Small intestine (tissue), 7 donors: ENCODE data around the gene OR56A3. TPM values are rescaled to one million over a fixed set of nuclear protein-coding genes. Genes with fewer than 3 reads are reported as not detected.
"Not testable (repeated sequence)": the region's sequence is repeated elsewhere in the genome, so short reads cannot be mapped to it uniquely, and the experiment has no call there.

ENCODE experiments used
- DNase-seq, 2 donors: peaks; one replicate each; pipeline versions ENCODE4 v3.0.0 to v3.0.0-alpha.2; 2013
- FAIRE-seq: peaks from 2 replicates; lab custom pipeline; 2012; peaks lifted over from hg19 to GRCh38; lab: Jason Lieb, UNC
- H3K27ac ChIP-seq, 3 donors: one replicate each; pipeline ENCODE4 v1.5.1; 2013; ENCODE audit warnings: low read length in 2 of 3, mild to moderate bottlenecking in 2 of 3, control low read depth in 1 of 3, inconsistent platforms in 1 of 3, low read depth in 1 of 3, moderate library complexity in 1 of 3
- H3K27me3 ChIP-seq, 3 donors: one replicate each; pipeline ENCODE4 v1.6.1; 2013; ENCODE audit warnings: low read length in 3 of 3, inconsistent platforms in 1 of 3; ENCODE audit not compliant: control insufficient read depth in 3 of 3, insufficient read depth in 3 of 3
- H3K36me3 ChIP-seq, 3 donors: one replicate each; pipeline ENCODE4 v1.6.1; 2013; ENCODE audit warnings: low read length in 3 of 3, inconsistent platforms in 1 of 3, low read depth in 1 of 3, mild to moderate bottlenecking in 1 of 3, moderate library complexity in 1 of 3; ENCODE audit not compliant: control insufficient read depth in 3 of 3, insufficient read depth in 2 of 3
- H3K4me1 ChIP-seq, 3 donors: one replicate each; pipeline ENCODE4 v1.6.1; 2013; ENCODE audit warnings: low read length in 2 of 3, inconsistent platforms in 1 of 3, low read depth in 1 of 3, mild to moderate bottlenecking in 1 of 3, moderate library complexity in 1 of 3; ENCODE audit not compliant: control insufficient read depth in 3 of 3, insufficient read depth in 2 of 3
- H3K4me3 ChIP-seq, 3 donors: one replicate each; pipeline ENCODE4 v1.5.1; 2013; ENCODE audit warnings: low read length in 3 of 3, control low read depth in 1 of 3, inconsistent platforms in 1 of 3, low read depth in 1 of 3, mild to moderate bottlenecking in 1 of 3, moderate library complexity in 1 of 3
- H3K9me3 ChIP-seq, 2 donors: one replicate each; pipeline ENCODE4 v1.6.1; 2013; ENCODE audit warnings: low read depth in 1 of 2, low read length in 1 of 2; ENCODE audit not compliant: control insufficient read depth in 2 of 2, insufficient read depth in 1 of 2
- WGBS, 3 donors: extraction: QIAGEN DNeasy Blood & Tissue Kit; methylation state at CpG; one replicate each; pipeline ENCODE4 v1.1.7; 2013; 5-methylcytosine and 5-hydroxymethylcytosine counted together
- polyA plus RNA-seq, 4 donors: library from polyadenylated mRNA; stranded (reverse) in 3 of 4; unstranded in 1 of 4; fragments of 200-250 nt in 3 of 4; fragments of 120-200 nt in 1 of 4; gene quantifications; one replicate each; pipeline versions ENCODE4 v1.2.1 to v1.2.3, GENCODE V29; 2013
- donor health status: healthy with polysubstance abuse.
- donor health status: control.
- donor health status: control.
- donor health status: Bipolar disorder and iron deficiency.
- donor health status: healthy.

The OR56A3 gene
- polyA plus RNA-seq, 4 donors: not detected

GRCh38 chr11:5940748-5941147 lies 1.3 kb upstream of the OR56A3 start:
- Histone ChIP-seq H3K36me3 (no peaks in the 10 kb centered on the region), H3K4me3 (no peak overlapping the region), H3K4me1 (no peaks in the 10 kb centered on the region), H3K9me3 (peaks cover 0 to 26% of the 10 kb centered on the region in 2 donors), H3K27ac (no peak overlapping the region), H3K27me3 (no peaks in the 10 kb centered on the region)
- FAIRE-seq (no peak), DNase-seq (no peak)
- 92 to 96% (median 95%) methylated on average over 2 of the region's 2 CpGs for WGBS, 3 donors

GRCh38 chr11:5955586-5955985 lies 13.5 kb downstream of the OR56A3 start:
- FAIRE-seq (no peak), DNase-seq (no peak)
- no peaks in the 10 kb centered on the region for H3K36me3 ChIP-seq
- H3K4me3 ChIP-seq: no peak overlapping the region
- no peak overlapping the region for H3K27ac ChIP-seq
- H3K4me1 ChIP-seq: no peaks in the 10 kb centered on the region
- 83 to 89% (median 88%) methylated on average over 3 of the region's 3 CpGs for WGBS, 3 donors
- H3K9me3 ChIP-seq: peaks cover 0 to 3% of the 10 kb centered on the region in 2 donors
- no peaks in the 10 kb centered on the region for H3K27me3 ChIP-seq

DNA sequence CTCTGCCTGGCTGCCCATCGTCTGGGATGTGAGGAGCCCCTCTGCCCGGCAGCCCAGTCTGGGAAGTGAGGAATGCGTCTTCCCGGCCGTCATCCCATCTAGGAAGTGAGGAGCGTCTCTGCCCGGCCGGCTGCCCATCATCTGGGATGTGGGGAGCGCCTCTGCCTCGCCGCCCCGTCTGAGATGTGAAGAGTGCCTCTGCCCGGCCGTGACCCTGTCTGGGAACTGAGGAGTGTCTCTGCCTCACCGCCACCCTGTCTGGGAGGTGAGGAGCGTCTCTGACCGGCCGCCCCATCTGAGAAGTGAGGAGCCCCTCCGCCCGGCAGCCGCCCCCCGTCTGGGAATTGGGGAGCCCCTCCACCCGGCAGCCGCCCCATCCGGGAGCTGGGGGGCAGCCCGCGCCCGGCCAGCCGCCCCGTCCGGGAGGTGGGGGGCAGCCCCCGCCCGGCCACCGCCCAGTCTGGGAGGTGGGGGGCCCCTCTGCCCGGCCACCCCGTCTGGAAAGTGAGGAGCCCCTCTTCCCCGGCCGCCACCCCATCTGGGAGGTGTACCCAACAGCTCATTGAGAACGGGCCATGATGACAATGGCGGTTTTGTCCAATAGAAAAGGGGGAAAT lies 18.8 kb downstream of the OR56A3 start:
- not testable (repeated sequence) for H3K27ac ChIP-seq, FAIRE-seq, H3K4me3 ChIP-seq, DNase-seq, H3K4me1 ChIP-seq, H3K27me3 ChIP-seq, H3K9me3 ChIP-seq, H3K36me3 ChIP-seq
- WGBS, 3 donors: 93 to 95% (median 93%) methylated on average over 35 to 40 of the region's 40 CpGs

DNA sequence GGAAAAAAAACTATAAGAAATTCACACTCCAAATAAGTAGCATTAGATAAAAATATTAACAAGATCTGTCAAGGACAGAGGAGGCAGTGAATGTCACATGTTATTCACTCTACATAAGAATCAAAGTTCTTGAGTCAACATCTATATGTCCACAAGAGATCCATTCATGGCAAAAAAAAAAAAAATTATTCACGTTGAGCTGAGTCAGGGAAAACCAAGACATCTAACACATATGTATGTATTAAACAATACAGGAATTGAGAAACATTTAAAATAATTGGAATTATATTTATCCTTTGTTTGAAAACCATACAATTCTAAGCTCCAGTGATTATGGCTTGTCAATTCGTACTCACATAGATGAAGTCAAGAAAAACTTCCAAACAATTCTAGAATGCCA lies 24.9 kb downstream of the OR56A3 start:
- no peaks in the 10 kb centered on the region for H3K4me1 ChIP-seq
- no peak overlapping the region for H3K4me3 ChIP-seq
- FAIRE-seq (no peak), DNase-seq (no peak)
- H3K36me3 ChIP-seq: no peaks in the 10 kb centered on the region
- 62 to 71% (median 70%) methylated on average over 2 of the region's 2 CpGs for WGBS, 3 donors
- H3K27ac ChIP-seq: no peak overlapping the region
- no peaks in the 10 kb centered on the region for H3K27me3 ChIP-seq
- H3K9me3 ChIP-seq: peaks cover 0 to 6% of the 10 kb centered on the region in 2 donors

DNA sequence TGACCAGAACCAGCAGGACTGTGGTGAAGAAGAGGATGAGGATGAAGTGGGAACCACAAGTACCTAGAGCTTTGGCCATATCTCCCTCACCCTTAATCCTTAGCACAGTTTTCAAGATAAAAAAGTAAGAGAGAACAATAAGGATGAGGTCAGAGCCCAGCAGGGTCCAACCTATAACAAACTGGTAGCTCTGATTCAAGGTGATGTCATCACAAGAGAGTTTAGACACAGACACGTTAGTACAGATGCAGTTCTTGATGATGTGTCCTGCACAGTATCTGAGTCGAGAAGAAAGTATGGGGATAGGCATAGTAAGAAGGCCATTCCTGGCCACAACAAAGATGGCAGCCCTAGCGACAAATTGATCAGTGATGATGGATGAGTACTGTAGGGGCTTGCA lies 25.7 kb downstream of the OR56A3 start:
- H3K4me1 ChIP-seq: no peaks in the 10 kb centered on the region
- no peak for DNase-seq
- no peak overlapping the region for H3K27ac ChIP-seq
- 51 to 77% (median 70%) methylated on average over 3 of the region's 3 CpGs for WGBS, 3 donors
- H3K36me3 ChIP-seq: no peaks in the 10 kb centered on the region
- no peak for FAIRE-seq
- H3K27me3 ChIP-seq: no peaks in the 10 kb centered on the region
- peaks cover 0 to 6% of the 10 kb centered on the region in 2 donors for H3K9me3 ChIP-seq
- no peak overlapping the region for H3K4me3 ChIP-seq

DNA sequence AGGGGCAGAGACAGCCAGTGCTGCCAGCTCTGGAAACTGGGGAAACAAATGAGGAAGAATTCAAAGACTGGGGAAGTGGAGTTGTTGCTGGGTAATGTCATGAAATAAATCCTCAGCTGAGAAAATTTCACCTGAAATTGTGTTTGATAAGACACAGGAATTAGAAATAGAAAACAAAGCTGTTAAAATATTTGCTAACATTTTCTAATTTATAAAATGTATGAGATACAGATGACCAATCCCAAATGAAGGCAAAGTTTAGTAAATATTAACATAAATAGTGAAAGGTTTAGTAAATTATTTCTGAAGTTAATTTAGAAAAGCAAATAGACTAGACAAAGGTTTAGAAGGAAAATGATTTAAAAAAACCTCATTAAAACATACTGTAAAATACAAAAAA lies 26.3 kb downstream of the OR56A3 start, which contains the start of gene OR56A5:
Gene OR56A5 (minus strand): TSS at position 101 of the 400 bp plus-strand sequence. CDS start 0 bp downstream, at position 101.
- Histone ChIP-seq H3K4me3 (no peak within 1 kb of the TSS), H3K27ac (no peak within 1 kb of the TSS), H3K4me1 (no peaks in the 10 kb centered on the region), H3K9me3 (peaks cover 0 to 6% of the 10 kb centered on the region in 2 donors), H3K27me3 (no peaks in the 10 kb centered on the region), H3K36me3 (no peaks in the 10 kb centered on the region)
- DNase-seq: no peak
- FAIRE-seq: no peak

DNA sequence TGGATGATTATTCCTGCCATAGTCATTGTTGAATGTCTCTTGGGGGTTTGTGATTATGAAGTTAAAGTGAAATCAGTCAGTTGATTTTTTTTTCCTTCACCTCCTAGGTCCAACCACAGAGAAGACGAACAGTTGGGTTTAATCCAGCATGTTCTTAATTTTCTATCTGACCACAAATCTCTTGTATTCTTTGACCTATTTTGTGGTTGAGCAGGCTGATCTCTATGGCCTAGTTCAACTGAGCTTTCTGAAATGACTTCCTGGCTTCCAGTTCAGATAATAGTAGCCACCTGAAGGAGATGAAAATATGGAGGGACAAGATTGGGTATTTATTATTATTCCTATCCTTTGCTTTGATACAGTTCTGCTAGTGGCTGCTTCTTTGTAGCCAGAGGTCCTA lies 31.5 kb downstream of the OR56A3 start:
- Histone ChIP-seq H3K9me3 (no peaks in the 10 kb centered on the region), H3K4me3 (no peak overlapping the region), H3K27me3 (no peaks in the 10 kb centered on the region), H3K4me1 (no peaks in the 10 kb centered on the region), H3K36me3 (no peaks in the 10 kb centered on the region), H3K27ac (no peak overlapping the region)
- DNase-seq (no peak), FAIRE-seq (no peak)
- WGBS, 3 donors: 57 to 77% (median 59%) methylated on average over 1 of the region's 1 CpG

GRCh38 chr11:5983443-5983842 lies 41.4 kb downstream of the OR56A3 start:
- no peaks in the 10 kb centered on the region for H3K9me3 ChIP-seq
- no peaks in the 10 kb centered on the region for H3K36me3 ChIP-seq
- H3K27ac ChIP-seq: no peak overlapping the region
- FAIRE-seq (no peak), DNase-seq (no peak)
- no peak overlapping the region for H3K4me3 ChIP-seq
- no peaks in the 10 kb centered on the region for H3K27me3 ChIP-seq
- H3K4me1 ChIP-seq: no peaks in the 10 kb centered on the region
- WGBS, 3 donors: 20 to 69% (median 29%) methylated on average over 1 of the region's 1 CpG

GRCh38 chr11:5986885-5987284 lies 44.8 kb downstream of the OR56A3 start, which contains the start of gene OR52L1:
OR52L1 (minus strand) TSS chr11:5986985; CDS start chr11:5986930, 55 bp downstream.
- DNase-seq (no peak), FAIRE-seq (no peak)
- no peak within 1 kb of the TSS for H3K27ac ChIP-seq
- no peaks in the 10 kb centered on the region for H3K4me1 ChIP-seq
- H3K27me3 ChIP-seq: no peaks in the 10 kb centered on the region
- H3K36me3 ChIP-seq: no peaks in the 10 kb centered on the region
- no peak within 1 kb of the TSS for H3K4me3 ChIP-seq
- H3K9me3 ChIP-seq: no peaks in the 10 kb centered on the region
- 47 to 59% (median 54%) methylated on average over 1 of the region's 1 CpG for WGBS, 3 donors
